ENCODE data around the gene CYP4F11. TPM values are rescaled to one million over a fixed set of nuclear protein-coding genes. Genes with fewer than 3 reads are reported as not detected.
"Not testable (repeated sequence)": the region's sequence is repeated elsewhere in the genome, so short reads cannot be mapped to it uniquely, and the experiment has no call there.

The CYP4F11 gene
- total and polyA plus RNA-seq, 3 experiments from 2014 or later: not detected

GRCh38 chr19:15889339-15889738 lies 45.0 kb downstream of the CYP4F11 start:
- H3K27ac Mint-ChIP-seq; H3K4me1 ChIP-seq (ENCODE audit: insufficient read depth, low read length); DNase-seq; H3K27me3 ChIP-seq (ENCODE audit: insufficient read depth, low read length, poor library complexity, severe bottlenecking); H3K9me3 ChIP-seq (ENCODE audit: low read length); CTCF ChIA-PET; H3K27me3 Mint-ChIP-seq; H3K4me1 Mint-ChIP-seq; H3K4me3 ChIP-seq (ENCODE audit: low read length); H3K9me3 Mint-ChIP-seq; H3K36me3 Mint-ChIP-seq; H3K36me3 ChIP-seq (ENCODE audit: insufficient read depth, low read length); POLR2A ChIA-PET; H3K27ac ChIP-seq (ENCODE audit: low read depth, low read length); H3K4me3 Mint-ChIP-seq: not testable (repeated sequence)

- no peak for DNase-seq
- H3K4me3 Mint-ChIP-seq: no peak overlapping the region
- POLR2A ChIA-PET: no interaction called here
- H3K4me1 Mint-ChIP-seq: no peaks in the 10 kb centered on the region
- Histone ChIP-seq H3K4me3 (ENCODE audit: low read length) (no peak overlapping the region), H3K27ac (ENCODE audit: low read depth, low read length) (no peak overlapping the region), H3K36me3 (ENCODE audit: insufficient read depth, low read length) (no peaks in the 10 kb centered on the region), H3K4me1 (ENCODE audit: insufficient read depth, low read length) (no peaks in the 10 kb centered on the region), H3K9me3 (ENCODE audit: low read length) (no peaks in the 10 kb centered on the region), H3K27me3 (ENCODE audit: insufficient read depth, low read length, poor library complexity, severe bottlenecking) (no peaks in the 10 kb centered on the region)
- no peaks in the 10 kb centered on the region for H3K9me3 Mint-ChIP-seq
- H3K36me3 Mint-ChIP-seq: no peaks in the 10 kb centered on the region
- CTCF ChIA-PET: no interaction called here
- peaks cover 7 to 16% of the 10 kb centered on the region in 2 donors for H3K27me3 Mint-ChIP-seq
- H3K27ac Mint-ChIP-seq: no peak overlapping the region
Observed at GRCh38 chr19:15885919-15886318, 48.4 kb downstream of the CYP4F11 start.

- Histone ChIP-seq H3K27ac (ENCODE audit: low read depth, low read length) (no peak overlapping the region), H3K4me1 (ENCODE audit: insufficient read depth, low read length) (no peaks in the 10 kb centered on the region), H3K4me3 (ENCODE audit: low read length) (no peak overlapping the region), H3K27me3 (ENCODE audit: insufficient read depth, low read length, poor library complexity, severe bottlenecking) (no peaks in the 10 kb centered on the region), H3K9me3 (ENCODE audit: low read length) (no peaks in the 10 kb centered on the region), H3K36me3 (ENCODE audit: insufficient read depth, low read length) (no peaks in the 10 kb centered on the region)
- Mint-ChIP-seq H3K27me3 (peaks cover 9 to 19% of the 10 kb centered on the region in 2 donors), H3K27ac (no peak overlapping the region), H3K4me1 (no peaks in the 10 kb centered on the region), H3K9me3 (no peaks in the 10 kb centered on the region), H3K4me3 (no peak overlapping the region), H3K36me3 (no peaks in the 10 kb centered on the region)
- no peak for DNase-seq
- ChIA-PET CTCF (no interaction called here), POLR2A (no interaction called here)
Observed at GRCh38 chr19:15885167-15885566, 49.2 kb downstream of the CYP4F11 start.

GRCh38 chr19:15883329-15883728 lies 51.0 kb downstream of the CYP4F11 start:
- POLR2A ChIA-PET; H3K9me3 ChIP-seq (ENCODE audit: low read length); H3K4me3 Mint-ChIP-seq; H3K36me3 Mint-ChIP-seq; H3K4me1 Mint-ChIP-seq; CTCF ChIA-PET; H3K9me3 Mint-ChIP-seq; H3K4me3 ChIP-seq (ENCODE audit: low read length); H3K36me3 ChIP-seq (ENCODE audit: insufficient read depth, low read length); H3K4me1 ChIP-seq (ENCODE audit: insufficient read depth, low read length); H3K27ac ChIP-seq (ENCODE audit: low read depth, low read length); DNase-seq; H3K27ac Mint-ChIP-seq; H3K27me3 ChIP-seq (ENCODE audit: insufficient read depth, low read length, poor library complexity, severe bottlenecking): not testable (repeated sequence)
- peaks cover 15 to 24% of the 10 kb centered on the region in 2 donors for H3K27me3 Mint-ChIP-seq

GRCh38 chr19:15874821-15875474 lies 59.4 kb downstream of the CYP4F11 start:
- CTCF ChIA-PET: no interaction called here
- Mint-ChIP-seq H3K27ac (no peak overlapping the region), H3K9me3 (peaks cover 0 to 6% (median 0%) of the 10 kb centered on the region in 5 donors), H3K4me3 (no peak overlapping the region), H3K27me3 (peaks cover 20 to 39% of the 10 kb centered on the region in 2 donors), H3K36me3 (no peaks in the 10 kb centered on the region), H3K4me1 (peaks cover 4 to 21% (median 14%) of the 10 kb centered on the region in 3 donors)
- Histone ChIP-seq H3K27ac (ENCODE audit: low read depth, low read length) (no peak overlapping the region), H3K4me1 (ENCODE audit: insufficient read depth, low read length) (peaks cover 10% of the 10 kb centered on the region), H3K36me3 (ENCODE audit: insufficient read depth, low read length) (no peaks in the 10 kb centered on the region), H3K27me3 (ENCODE audit: insufficient read depth, low read length, poor library complexity, severe bottlenecking) (no peaks in the 10 kb centered on the region), H3K9me3 (ENCODE audit: low read length) (no peaks in the 10 kb centered on the region), H3K4me3 (ENCODE audit: low read length) (no peak overlapping the region)
- DNase-seq: no peak
- POLR2A ChIA-PET: no interaction called here

- H3K9me3 Mint-ChIP-seq; H3K27me3 ChIP-seq (ENCODE audit: insufficient read depth, low read length, poor library complexity, severe bottlenecking); H3K4me1 ChIP-seq (ENCODE audit: insufficient read depth, low read length); POLR2A ChIA-PET; H3K36me3 Mint-ChIP-seq; H3K36me3 ChIP-seq (ENCODE audit: insufficient read depth, low read length); H3K27ac ChIP-seq (ENCODE audit: low read depth, low read length); DNase-seq; H3K4me3 Mint-ChIP-seq; H3K27ac Mint-ChIP-seq; H3K9me3 ChIP-seq (ENCODE audit: low read length); H3K4me3 ChIP-seq (ENCODE audit: low read length); CTCF ChIA-PET: not testable (repeated sequence)
- peaks cover 21 to 36% of the 10 kb centered on the region in 2 donors for H3K27me3 Mint-ChIP-seq
- peaks cover 8 to 29% (median 18%) of the 10 kb centered on the region in 3 donors for H3K4me1 Mint-ChIP-seq
Observed at GRCh38 chr19:15873771-15874170, 60.6 kb downstream of the CYP4F11 start.

- Mint-ChIP-seq H3K4me3 (peak overlapping the region in 6 of 7 donors; percentile 36 to 81 (median 50)), H3K27ac (no peak overlapping the region), H3K36me3 (no peaks in the 10 kb centered on the region), H3K4me1 (peaks cover 8 to 29% (median 18%) of the 10 kb centered on the region in 3 donors), H3K9me3 (peaks cover 0 to 6% (median 0%) of the 10 kb centered on the region in 5 donors), H3K27me3 (peaks cover 19 to 24% of the 10 kb centered on the region in 2 donors)
- H3K4me1 ChIP-seq (ENCODE audit: insufficient read depth, low read length): peaks cover 10% of the 10 kb centered on the region
- H3K27ac ChIP-seq (ENCODE audit: low read depth, low read length): no peak overlapping the region
- H3K27me3 ChIP-seq (ENCODE audit: insufficient read depth, low read length, poor library complexity, severe bottlenecking): no peaks in the 10 kb centered on the region
- H3K4me3 ChIP-seq (ENCODE audit: low read length): no peak overlapping the region
- ChIA-PET CTCF (interaction anchor here (0.9 kb wide), 1 partner anchor 29 kb away, joined by 3 read pairs; no protein-coding TSS in a partner anchor), POLR2A (interaction anchor here (0.7 kb wide), 1 partner anchor 34 kb away, joined by 5 read pairs; no protein-coding TSS in a partner anchor)
- no peak for DNase-seq
- no peaks in the 10 kb centered on the region for H3K9me3 ChIP-seq (ENCODE audit: low read length)
- no peaks in the 10 kb centered on the region for H3K36me3 ChIP-seq (ENCODE audit: insufficient read depth, low read length)
Observed at GRCh38 chr19:15871570-15871969, 62.8 kb downstream of the CYP4F11 start.

- ChIA-PET POLR2A (no interaction called here), CTCF (interaction anchor here (0.6 to 1.2 kb wide), 4 partner anchors 21 to 240 kb away, joined by 3 to 7 read pairs (median 4); no protein-coding TSS in a partner anchor)
- no peaks in the 10 kb centered on the region for H3K36me3 ChIP-seq (ENCODE audit: insufficient read depth, low read length)
- peaks cover 14 to 16% of the 10 kb centered on the region in 2 donors for H3K27me3 Mint-ChIP-seq
- no peaks in the 10 kb centered on the region for H3K36me3 Mint-ChIP-seq
- no peak overlapping the region for H3K4me3 ChIP-seq (ENCODE audit: low read length)
- no peak for DNase-seq
- no peaks in the 10 kb centered on the region for H3K9me3 ChIP-seq (ENCODE audit: low read length)
- H3K4me1 Mint-ChIP-seq: peaks cover 8 to 21% (median 18%) of the 10 kb centered on the region in 3 donors
- H3K27ac Mint-ChIP-seq: no peak overlapping the region
- no peak overlapping the region for H3K27ac ChIP-seq (ENCODE audit: low read depth, low read length)
- H3K27me3 ChIP-seq (ENCODE audit: insufficient read depth, low read length, poor library complexity, severe bottlenecking): no peaks in the 10 kb centered on the region
- H3K4me3 Mint-ChIP-seq: no peak overlapping the region
- H3K4me1 ChIP-seq (ENCODE audit: insufficient read depth, low read length): peaks cover 10% of the 10 kb centered on the region
- peaks cover 0 to 4% (median 0%) of the 10 kb centered on the region in 5 donors for H3K9me3 Mint-ChIP-seq
Observed at GRCh38 chr19:15869873-15870272, 64.5 kb downstream of the CYP4F11 start.

Measured in CD8-positive, alpha-beta memory T cell (primary cell).